GM12878 (cell line): ENCODE results near the gene ZNF608.

Experiments
- CBX5 ChIP-seq: sonication (generic); IDR thresholded peaks from 2 replicates; pipeline ENCODE4 v1.6.1; 2016; ENCODE audit warnings: low read depth, moderate library complexity, mild to moderate bottlenecking, inconsistent platforms
- CTCF ChIP-seq, 3 experiments: IDR thresholded peaks in 2 of 3; conservative IDR thresholded peaks in 1 of 3; 2 replicates each; pipeline ENCODE4 v1.5.1; 2011; ENCODE audit warnings: low read depth in 3 of 3, low read length in 3 of 3, mild to moderate bottlenecking in 3 of 3, control low read depth in 2 of 3, moderate library complexity in 2 of 3, inconsistent platforms in 1 of 3, mixed read lengths in 1 of 3; ENCODE audit not compliant: control insufficient read depth in 2 of 3, insufficient read depth in 1 of 3; ENCODE audit errors: extremely low read depth in 1 of 3
- ELK1 ChIP-seq: IDR thresholded peaks from 2 replicates; pipeline ENCODE4 v1.6.1; 2012; ENCODE audit warnings: low read depth, low read length, improper control_type of control experiment
- FOXM1 ChIP-seq: IDR thresholded peaks from 2 replicates; pipeline ENCODE4 v1.6.1; 2012; ENCODE audit warnings: low read depth, mild to moderate bottlenecking, inconsistent platforms, low read length, moderate library complexity
- PKNOX1 ChIP-seq: fragments of 450-650 bp; IDR thresholded peaks from 2 replicates; pipeline ENCODE4 v1.6.1; 2016; ENCODE audit warnings: mild to moderate bottlenecking
- POLR2A ChIP-seq: IDR thresholded peaks from 2 replicates; pipeline ENCODE4 v1.6.1; 2011; ENCODE audit warnings: low read depth, mild to moderate bottlenecking, low read length
- REST ChIP-seq: IDR thresholded peaks from 2 replicates; pipeline ENCODE4 v1.6.1; 2012; ENCODE audit warnings: mild to moderate bottlenecking, low read depth, low read length
- SPI1 ChIP-seq: IDR thresholded peaks from 2 replicates; pipeline ENCODE4 v1.6.1; 2011; ENCODE audit warnings: low read depth, mild to moderate bottlenecking, low read length, moderate library complexity, borderline replicate concordance; ENCODE audit not compliant: insufficient read depth
- SREBF1 ChIP-seq: IDR thresholded peaks from 2 replicates; pipeline ENCODE4 v1.6.1; 2012; ENCODE audit warnings: mild to moderate bottlenecking, low read length

- TF ChIP-seq FOXM1: no peak
- no peak for TF ChIP-seq CTCF (IDR thresholded peaks at IDR 0.05 in 2 of 3, conservative IDR thresholded peaks at IDR 0.05 in 1 of 3; ENCODE audit: control insufficient read depth in 2 of 3, extremely low read depth in 1 of 3, insufficient read depth in 1 of 3, low read depth in 3 of 3, low read length in 3 of 3)
- no peak for TF ChIP-seq REST
- TF ChIP-seq POLR2A: no peak
- no peak for TF ChIP-seq SPI1
- TF ChIP-seq CBX5: no peak
- TF ChIP-seq PKNOX1: no peak
- no peak for TF ChIP-seq SREBF1
- TF ChIP-seq ELK1: no peak
These were observed 30.3 kb downstream of the ZNF608 start for GRCh38 chr5:124716169-124716568.
